WTC11 (cell line): ENCODE results near the gene PSMA3. TPM values are rescaled to one million over a fixed set of nuclear protein-coding genes. Genes with fewer than 3 reads are reported as not detected.

Experiments used
- ATAC-seq: fragments of 200-7000 bp; cut with Tn5 transposase; 2 replicates; pipeline ENCODE4 v1.10.0; 2021; ENCODE audit warnings: mild to moderate bottlenecking, moderate library complexity
- CTCF ChIA-PET: fragments of 300-600 bp; sonication (Branson Sonifier 250); formaldehyde crosslinking; loops from one replicate; lab custom pipeline; 2021; ENCODE audit warnings: antibody characterized with exemption; lab: Charles Lee
- POLR2A ChIA-PET: fragments of 350-600 bp; sonication (Branson Sonifier 250); formaldehyde crosslinking; loops from one replicate; lab custom pipeline; 2021; ENCODE audit warnings: antibody characterized with exemption; lab: Charles Lee
- DNase-seq: peaks from one replicate; pipeline ENCODE4 v3.0.0; 2021; ENCODE audit warnings: low spot score
- H3K27ac Mint-ChIP-seq: 2 replicates; pipeline ENCODE4 v1.8.0; 2021; ENCODE audit warnings: mixed read lengths
- H3K27me3 Mint-ChIP-seq: 2 replicates; pipeline ENCODE4 v1.8.0; 2021; ENCODE audit warnings: low read depth, mild to moderate bottlenecking, moderate library complexity, mixed read lengths
- H3K36me3 Mint-ChIP-seq: 2 replicates; pipeline ENCODE4 v1.8.0; 2021; ENCODE audit warnings: mixed read lengths
- H3K4me1 Mint-ChIP-seq: 2 replicates; pipeline ENCODE4 v1.8.0; 2022; ENCODE audit warnings: mixed read lengths
- H3K4me3 Mint-ChIP-seq: 2 replicates; pipeline ENCODE4 v1.8.0; 2021; ENCODE audit warnings: mild to moderate bottlenecking, moderate library complexity, mixed read lengths
- H3K9me3 Mint-ChIP-seq: 2 replicates; pipeline ENCODE4 v1.8.0; 2021; ENCODE audit warnings: mixed read lengths
- ATF2 ChIP-seq: sonication (generic); formaldehyde crosslinking; IDR thresholded peaks from 2 replicates; pipeline ENCODE4 v1.8.1; 2022; ENCODE audit warnings: low read depth, missing genetic modification reagents, borderline replicate concordance
- CDX4 ChIP-seq: fragments of 250-450 bp; sonication (Bioruptor Pico); IDR thresholded peaks from 2 replicates; pipeline ENCODE4 v1.9.0; 2021; ENCODE audit warnings: moderate library complexity, mild to moderate bottlenecking, inconsistent platforms, borderline replicate concordance
- E2F4 ChIP-seq: sonication (generic); formaldehyde crosslinking; IDR thresholded peaks from 2 replicates; pipeline ENCODE4 v1.8.1; 2022; ENCODE audit warnings: low read depth, mild to moderate bottlenecking, moderate library complexity, missing genetic modification reagents, borderline replicate concordance
- GABPB1 ChIP-seq: sonication (generic); formaldehyde crosslinking; IDR thresholded peaks from 2 replicates; pipeline ENCODE4 v1.8.1; 2023; ENCODE audit warnings: mild to moderate bottlenecking, missing genetic modification reagents
- HMGXB4 ChIP-seq: sonication (generic); formaldehyde crosslinking; IDR thresholded peaks from 2 replicates; pipeline ENCODE4 v1.8.1; 2023; ENCODE audit warnings: mild to moderate bottlenecking, moderate library complexity, missing genetic modification reagents
- IRF2 ChIP-seq: sonication (generic); formaldehyde crosslinking; IDR thresholded peaks from 2 replicates; pipeline ENCODE4 v1.8.0; 2022; ENCODE audit warnings: low read depth, missing genetic modification reagents, borderline replicate concordance
- JAZF1 ChIP-seq: fragments of 250-450 bp; sonication (Bioruptor Pico); IDR thresholded peaks from 2 replicates; pipeline ENCODE4 v1.9.0; 2021; ENCODE audit warnings: moderate library complexity, mild to moderate bottlenecking, inconsistent platforms
- MXD4 ChIP-seq: fragments of 250-450 bp; sonication (Bioruptor Pico); IDR thresholded peaks from 2 replicates; pipeline ENCODE4 v1.8.0; 2021; ENCODE audit warnings: mild to moderate bottlenecking, moderate library complexity, borderline replicate concordance
- NR1H2 ChIP-seq: sonication (generic); formaldehyde crosslinking; IDR thresholded peaks from 2 replicates; pipeline ENCODE4 v1.9.0; 2021; ENCODE audit warnings: mild to moderate bottlenecking, moderate library complexity, missing genetic modification reagents
- TEAD1 ChIP-seq: sonication (generic); formaldehyde crosslinking; IDR thresholded peaks from 2 replicates; pipeline ENCODE4 v1.8.0; 2022; ENCODE audit warnings: mild to moderate bottlenecking, missing genetic modification reagents
- TEAD4 ChIP-seq: sonication (generic); formaldehyde crosslinking; IDR thresholded peaks from 2 replicates; pipeline ENCODE4 v1.8.0; 2022; ENCODE audit warnings: mild to moderate bottlenecking, missing genetic modification reagents
- ZNF232 ChIP-seq: sonication (generic); formaldehyde crosslinking; IDR thresholded peaks from 2 replicates; pipeline ENCODE4 v1.8.0; 2022; ENCODE audit warnings: mild to moderate bottlenecking, missing genetic modification reagents
- ZNF423 ChIP-seq: fragments of 250-450 bp; sonication (Bioruptor Pico); IDR thresholded peaks from 2 replicates; pipeline ENCODE4 v2.1.2; 2022; ENCODE audit warnings: mild to moderate bottlenecking, moderate library complexity
- total RNA-seq: library from RNA; stranded (reverse); gene quantifications from 3 replicates; pipeline ENCODE4 v1.2.3, GENCODE V29; 2021
- TF ChIP-seq, protein P1 (sequence below): sonication (generic); formaldehyde crosslinking; IDR thresholded peaks from 2 replicates; pipeline ENCODE4 v1.8.1; 2022; ENCODE audit warnings: mild to moderate bottlenecking, moderate library complexity, missing genetic modification reagents
- TF ChIP-seq, protein P2 (sequence below): sonication (generic); formaldehyde crosslinking; IDR thresholded peaks from 2 replicates; pipeline ENCODE4 v1.8.0; 2022; ENCODE audit warnings: mild to moderate bottlenecking, missing genetic modification reagents
- TF ChIP-seq, protein P3 (sequence below): sonication (generic); formaldehyde crosslinking; IDR thresholded peaks from 2 replicates; pipeline ENCODE4 v1.8.1; 2022; ENCODE audit warnings: mild to moderate bottlenecking, missing genetic modification reagents, moderate library complexity, borderline replicate concordance
- TF ChIP-seq, protein P4 (sequence below): sonication (generic); formaldehyde crosslinking; conservative IDR thresholded peaks from 2 replicates; pipeline ENCODE4 v1.8.1; 2022; ENCODE audit warnings: mild to moderate bottlenecking, missing genetic modification reagents
- TF ChIP-seq, protein P5 (sequence below): sonication (generic); formaldehyde crosslinking; IDR thresholded peaks from 2 replicates; pipeline ENCODE4 v1.8.1; 2023; ENCODE audit warnings: mild to moderate bottlenecking, missing genetic modification reagents, borderline replicate concordance

Gene PSMA3
- total RNA-seq, 1 experiment from 2014 or later: 286 TPM

DNA sequence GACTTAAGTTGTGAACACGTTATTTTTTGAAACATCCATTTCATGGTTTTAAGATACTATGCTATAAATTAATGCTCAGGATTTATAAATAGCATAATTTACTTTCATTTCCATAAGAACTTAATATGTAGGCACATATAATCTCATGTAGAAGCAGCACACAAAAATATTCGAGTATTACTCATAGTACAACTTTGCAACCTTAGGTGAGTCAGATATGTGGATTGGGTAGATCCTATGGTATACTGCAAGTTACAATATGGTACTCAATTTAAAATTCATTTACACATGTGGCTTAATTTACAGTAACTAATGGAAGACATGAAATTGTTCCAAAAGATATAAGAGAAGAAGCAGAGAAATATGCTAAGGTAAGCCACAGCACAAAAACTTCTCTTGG, 26.0 kb downstream of the PSMA3 start:
- H3K36me3 Mint-ChIP-seq: peaks cover 75% of the 10 kb centered on the region
- DNase-seq (no peak), ATAC-seq (no peak)
- TF ChIP-seq, protein P1, sequence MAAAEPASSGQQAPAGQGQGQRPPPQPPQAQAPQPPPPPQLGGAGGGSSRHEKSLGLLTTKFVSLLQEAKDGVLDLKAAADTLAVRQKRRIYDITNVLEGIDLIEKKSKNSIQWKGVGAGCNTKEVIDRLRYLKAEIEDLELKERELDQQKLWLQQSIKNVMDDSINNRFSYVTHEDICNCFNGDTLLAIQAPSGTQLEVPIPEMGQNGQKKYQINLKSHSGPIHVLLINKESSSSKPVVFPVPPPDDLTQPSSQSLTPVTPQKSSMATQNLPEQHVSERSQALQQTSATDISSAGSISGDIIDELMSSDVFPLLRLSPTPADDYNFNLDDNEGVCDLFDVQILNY (CRISPR knock-in tag): no peak
- TF ChIP-seq E2F4 (CRISPR knock-in tag): no peak
- TF ChIP-seq, protein P2, sequence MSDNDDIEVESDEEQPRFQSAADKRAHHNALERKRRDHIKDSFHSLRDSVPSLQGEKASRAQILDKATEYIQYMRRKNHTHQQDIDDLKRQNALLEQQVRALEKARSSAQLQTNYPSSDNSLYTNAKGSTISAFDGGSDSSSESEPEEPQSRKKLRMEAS (CRISPR knock-in tag): no peak
- no peak for TF ChIP-seq TEAD4 (CRISPR knock-in tag)
- no peak for TF ChIP-seq GABPB1 (CRISPR knock-in tag)
- TF ChIP-seq MXD4 (CRISPR knock-in tag): no peak
- no peak for TF ChIP-seq TEAD1 (CRISPR knock-in tag)
- no peak for TF ChIP-seq CDX4
- no peak for TF ChIP-seq ATF2 (CRISPR knock-in tag)
- TF ChIP-seq NR1H2 (CRISPR knock-in tag): no peak
- no peak for TF ChIP-seq ZNF423
- TF ChIP-seq ZNF232 (CRISPR knock-in tag): no peak
- TF ChIP-seq HMGXB4 (CRISPR knock-in tag): no peak
- TF ChIP-seq JAZF1 (CRISPR knock-in tag): no peak
- TF ChIP-seq, protein P3, sequence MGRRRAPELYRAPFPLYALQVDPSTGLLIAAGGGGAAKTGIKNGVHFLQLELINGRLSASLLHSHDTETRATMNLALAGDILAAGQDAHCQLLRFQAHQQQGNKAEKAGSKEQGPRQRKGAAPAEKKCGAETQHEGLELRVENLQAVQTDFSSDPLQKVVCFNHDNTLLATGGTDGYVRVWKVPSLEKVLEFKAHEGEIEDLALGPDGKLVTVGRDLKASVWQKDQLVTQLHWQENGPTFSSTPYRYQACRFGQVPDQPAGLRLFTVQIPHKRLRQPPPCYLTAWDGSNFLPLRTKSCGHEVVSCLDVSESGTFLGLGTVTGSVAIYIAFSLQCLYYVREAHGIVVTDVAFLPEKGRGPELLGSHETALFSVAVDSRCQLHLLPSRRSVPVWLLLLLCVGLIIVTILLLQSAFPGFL (CRISPR knock-in tag): no peak
- TF ChIP-seq, protein P4, sequence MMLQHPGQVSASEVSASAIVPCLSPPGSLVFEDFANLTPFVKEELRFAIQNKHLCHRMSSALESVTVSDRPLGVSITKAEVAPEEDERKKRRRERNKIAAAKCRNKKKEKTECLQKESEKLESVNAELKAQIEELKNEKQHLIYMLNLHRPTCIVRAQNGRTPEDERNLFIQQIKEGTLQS (CRISPR knock-in tag): no peak
- TF ChIP-seq, protein P5, sequence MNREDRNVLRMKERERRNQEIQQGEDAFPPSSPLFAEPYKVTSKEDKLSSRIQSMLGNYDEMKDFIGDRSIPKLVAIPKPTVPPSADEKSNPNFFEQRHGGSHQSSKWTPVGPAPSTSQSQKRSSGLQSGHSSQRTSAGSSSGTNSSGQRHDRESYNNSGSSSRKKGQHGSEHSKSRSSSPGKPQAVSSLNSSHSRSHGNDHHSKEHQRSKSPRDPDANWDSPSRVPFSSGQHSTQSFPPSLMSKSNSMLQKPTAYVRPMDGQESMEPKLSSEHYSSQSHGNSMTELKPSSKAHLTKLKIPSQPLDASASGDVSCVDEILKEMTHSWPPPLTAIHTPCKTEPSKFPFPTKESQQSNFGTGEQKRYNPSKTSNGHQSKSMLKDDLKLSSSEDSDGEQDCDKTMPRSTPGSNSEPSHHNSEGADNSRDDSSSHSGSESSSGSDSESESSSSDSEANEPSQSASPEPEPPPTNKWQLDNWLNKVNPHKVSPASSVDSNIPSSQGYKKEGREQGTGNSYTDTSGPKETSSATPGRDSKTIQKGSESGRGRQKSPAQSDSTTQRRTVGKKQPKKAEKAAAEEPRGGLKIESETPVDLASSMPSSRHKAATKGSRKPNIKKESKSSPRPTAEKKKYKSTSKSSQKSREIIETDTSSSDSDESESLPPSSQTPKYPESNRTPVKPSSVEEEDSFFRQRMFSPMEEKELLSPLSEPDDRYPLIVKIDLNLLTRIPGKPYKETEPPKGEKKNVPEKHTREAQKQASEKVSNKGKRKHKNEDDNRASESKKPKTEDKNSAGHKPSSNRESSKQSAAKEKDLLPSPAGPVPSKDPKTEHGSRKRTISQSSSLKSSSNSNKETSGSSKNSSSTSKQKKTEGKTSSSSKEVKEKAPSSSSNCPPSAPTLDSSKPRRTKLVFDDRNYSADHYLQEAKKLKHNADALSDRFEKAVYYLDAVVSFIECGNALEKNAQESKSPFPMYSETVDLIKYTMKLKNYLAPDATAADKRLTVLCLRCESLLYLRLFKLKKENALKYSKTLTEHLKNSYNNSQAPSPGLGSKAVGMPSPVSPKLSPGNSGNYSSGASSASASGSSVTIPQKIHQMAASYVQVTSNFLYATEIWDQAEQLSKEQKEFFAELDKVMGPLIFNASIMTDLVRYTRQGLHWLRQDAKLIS (CRISPR knock-in tag): no peak
- TF ChIP-seq IRF2 (CRISPR knock-in tag): no peak
- no peak overlapping the region for H3K27ac Mint-ChIP-seq
- no peak overlapping the region for H3K4me3 Mint-ChIP-seq
- ChIA-PET CTCF (no interaction called here), POLR2A (no interaction called here)
- no peaks in the 10 kb centered on the region for H3K4me1 Mint-ChIP-seq
- no peaks in the 10 kb centered on the region for H3K27me3 Mint-ChIP-seq
- no peaks in the 10 kb centered on the region for H3K9me3 Mint-ChIP-seq
